Stimulated activated CD4-positive, alpha-beta T cell treated with anti-CD3 and anti-CD28 coated beads, Interleukin-4, amount 100 ng/mL, for 48 hours (primary cell): ENCODE measurements around the gene IFT27.

Source experiments
- DNase-seq, 2 donors: peaks; one replicate each; pipeline ENCODE4 v3.0.0-alpha.2; 2020; ENCODE audit warnings: low read depth in 2 of 2

IFT27 gene

GRCh38 chr22:36775964-36776669, at the start of gene IFT27:
IFT27 (minus strand) TSS chr22:36776119; CDS start chr22:36775707, 412 bp downstream.
- peak; percentile 89 to 96 for DNase-seq

- no peak for DNase-seq
These were observed 48.7 kb upstream of the IFT27 start for GRCh38 chr22:36824655-36825054.

GRCh38 chr22:36823186-36823839, 47.4 kb upstream of the IFT27 start:
- DNase-seq, result no peak

- no peak for DNase-seq
These were observed 46.7 kb upstream of the IFT27 start for GRCh38 chr22:36822581-36822980.

GRCh38 chr22:36819112-36819511, 43.2 kb upstream of the IFT27 start:
- DNase-seq, result no peak

- DNase-seq, result no peak
These were observed 42.2 kb upstream of the IFT27 start for GRCh38 chr22:36818010-36818642.

- no peak for DNase-seq
These were observed 41.6 kb upstream of the IFT27 start for GRCh38 chr22:36817525-36817848.

- DNase-seq, result no peak
These were observed 41.0 kb upstream of the IFT27 start, which contains the start of gene PVALB for GRCh38 chr22:36816636-36817524. PVALB (minus strand) TSS chr22:36817035; CDS start chr22:36817005, 30 bp downstream.

- no peak for DNase-seq
These were observed 40.4 kb upstream of the IFT27 start for GRCh38 chr22:36816339-36816635.

GRCh38 chr22:36815558-36816338, 39.8 kb upstream of the IFT27 start:
- DNase-seq, result no peak

- DNase-seq, result no peak
These were observed 38.9 kb upstream of the IFT27 start for GRCh38 chr22:36814801-36815200.

GRCh38 chr22:36811094-36811800, 35.3 kb upstream of the IFT27 start:
- no peak for DNase-seq

- DNase-seq, result no peak
These were observed 33.4 kb upstream of the IFT27 start for GRCh38 chr22:36809351-36809750.

- DNase-seq, result no peak
These were observed 32.9 kb upstream of the IFT27 start for GRCh38 chr22:36808721-36809344.

- no peak for DNase-seq
These were observed 31.7 kb upstream of the IFT27 start for GRCh38 chr22:36807627-36808026.

- DNase-seq, result no peak
These were observed 30.9 kb upstream of the IFT27 start for GRCh38 chr22:36806835-36807234.

GRCh38 chr22:36803358-36803757, 27.4 kb upstream of the IFT27 start:
- DNase-seq, result no peak

GRCh38 chr22:36798674-36799066, 22.8 kb upstream of the IFT27 start:
- no peak for DNase-seq

GRCh38 chr22:36797911-36798673, 22.2 kb upstream of the IFT27 start:
- DNase-seq, result no peak

GRCh38 chr22:36797374-36797773, 21.5 kb upstream of the IFT27 start:
- DNase-seq, result no peak
